Frontal cortex (tissue), 4 donors: ENCODE results near the gene PIK3R6. TPM values are rescaled to one million over a fixed set of nuclear protein-coding genes. Genes with fewer than 3 reads are reported as not detected.
A peak's percentile ranks its signal among the peaks of the same experiment; 100 is the strongest.
"Not testable (repeated sequence)": the region's sequence is repeated elsewhere in the genome, so short reads cannot be mapped to it uniquely, and the experiment has no call there.

Experiments used
- DNase-seq, 2 donors: peaks; one replicate each; pipeline ENCODE4 v3.0.0; 2012; ENCODE audit warnings: low spot score in 2 of 2
- FAIRE-seq: peaks from 2 replicates; lab custom pipeline; 2012; peaks lifted over from hg19 to GRCh38; lab: Jason Lieb, UNC
- total RNA-seq: library from RNA; depleted of rRNA; stranded (reverse); fragments of >200 nt; gene quantifications from one replicate; pipeline ENCODE4 v1.2.3, GENCODE V29; 2014
- donor health status: control.
- donor health status: control.
- donor health status: control.

PIK3R6 gene
- total RNA-seq, 1 donor from 2014 or later, result under 0.01 TPM

GRCh38 chr17:8894673-8895578, 27.5 kb upstream of the PIK3R6 start:
- FAIRE-seq (no peak), DNase-seq (peak; percentile 50 to 79)

GRCh38 chr17:8894202-8894671, 26.8 kb upstream of the PIK3R6 start:
- FAIRE-seq (no peak), DNase-seq (no peak)

- DNase-seq (no peak), FAIRE-seq (no peak)
Measured at GRCh38 chr17:8893621-8894201, 26.2 kb upstream of the PIK3R6 start.

- no peak for DNase-seq
- no peak for FAIRE-seq
Measured at GRCh38 chr17:8893059-8893458, 25.6 kb upstream of the PIK3R6 start.

- FAIRE-seq (no peak), DNase-seq (no peak)
Measured at GRCh38 chr17:8892338-8892690, 24.8 kb upstream of the PIK3R6 start.

- DNase-seq (no peak), FAIRE-seq (no peak)
Measured at GRCh38 chr17:8890671-8891070, 23.2 kb upstream of the PIK3R6 start.

- DNase-seq (no peak), FAIRE-seq (no peak)
Measured at GRCh38 chr17:8889458-8890210, 22.2 kb upstream of the PIK3R6 start.

GRCh38 chr17:8888704-8889302, 21.3 kb upstream of the PIK3R6 start:
- DNase-seq (no peak), FAIRE-seq (no peak)

- FAIRE-seq (no peak), DNase-seq (no peak)
Measured at GRCh38 chr17:8887834-8888703, 20.6 kb upstream of the PIK3R6 start.

GRCh38 chr17:8887301-8887700, 19.8 kb upstream of the PIK3R6 start:
- no peak for FAIRE-seq
- no peak for DNase-seq

GRCh38 chr17:8885967-8886684, 18.7 kb upstream of the PIK3R6 start:
- DNase-seq (no peak), FAIRE-seq (no peak)

GRCh38 chr17:8885163-8885966, 17.9 kb upstream of the PIK3R6 start:
- not testable (repeated sequence) for DNase-seq, FAIRE-seq

- FAIRE-seq, result no peak
- DNase-seq, result no peak
Measured at GRCh38 chr17:8884336-8884990, 17.0 kb upstream of the PIK3R6 start.

- no peak for FAIRE-seq
- no peak for DNase-seq
Measured at GRCh38 chr17:8883353-8883752, 15.9 kb upstream of the PIK3R6 start.

- no peak for FAIRE-seq
Measured at GRCh38 chr17:8881606-8882005, 14.1 kb upstream of the PIK3R6 start.

GRCh38 chr17:8880466-8880865, 13.0 kb upstream of the PIK3R6 start:
- no peak for FAIRE-seq
- no peak for DNase-seq

More at GRCh38 chr17:8881606-8882005, 14.1 kb upstream of the PIK3R6 start:
- no peak for DNase-seq

- FAIRE-seq, result no peak
- no peak for DNase-seq
Measured at GRCh38 chr17:8879410-8879809, 11.9 kb upstream of the PIK3R6 start.
